Measurements from ENCODE around the gene CCDC186.

CCDC186 gene

GRCh38 chr10:114179148-114179547 is 5.1 kb upstream of the CCDC186 start, which contains the start of gene TDRD1:
Gene TDRD1, plus strand, starts transcription at chr10:114179353. Its CDS starts 8,479 bp downstream, at chr10:114187832.
- no peak for TF ChIP-seq CTCF (IDR thresholded peaks at IDR 0.05; ENCODE audit: control extremely low read depth, extremely low read depth, low read depth, missing control alignments)
- CTCF ChIA-PET: interaction anchor here (0.9 kb wide), 1 partner anchor 9 kb away, joined by 4 read pairs; no protein-coding TSS in a partner anchor
- POLR2A ChIA-PET: no interaction called here
- DNase-seq (ENCODE audit: extremely low spot score): no peak

GRCh38 chr10:114176511-114176910 is 2.5 kb upstream of the CCDC186 start:
- ChIA-PET POLR2A (no interaction called here), CTCF (interaction anchor here (1.4 kb wide), 1 partner anchor 12 kb away, joined by 4 read pairs; no protein-coding TSS in a partner anchor)
- DNase-seq (ENCODE audit: extremely low spot score): no peak
- TF ChIP-seq CTCF (IDR thresholded peaks at IDR 0.05; ENCODE audit: control extremely low read depth, extremely low read depth, low read depth, missing control alignments): no peak

GRCh38 chr10:114175667-114176066 is 1.7 kb upstream of the CCDC186 start:
- no peak for TF ChIP-seq CTCF (IDR thresholded peaks at IDR 0.05; ENCODE audit: control extremely low read depth, extremely low read depth, low read depth, missing control alignments)
- CTCF ChIA-PET: interaction anchor here (1.4 kb wide), 1 partner anchor 12 kb away, joined by 4 read pairs; no protein-coding TSS in a partner anchor
- POLR2A ChIA-PET: no interaction called here
- DNase-seq (ENCODE audit: extremely low spot score): no peak

- POLR2A ChIA-PET: no interaction called here
- no peak for TF ChIP-seq CTCF (IDR thresholded peaks at IDR 0.05; ENCODE audit: control extremely low read depth, extremely low read depth, low read depth, missing control alignments)
- DNase-seq (ENCODE audit: extremely low spot score): no peak
- CTCF ChIA-PET: interaction anchor here (1.1 to 1.2 kb wide), 4 partner anchors 14 to 30 kb away, joined by 3 to 4 read pairs (median 3); no protein-coding TSS in a partner anchor
These were observed 739 bp upstream of the CCDC186 start for GRCh38 chr10:114174695-114175188.

GRCh38 chr10:114173603-114173920 is 441 bp downstream of the CCDC186 start:
- ChIA-PET CTCF (interaction anchor here (0.8 to 1.2 kb wide), 6 partner anchors 15 to 374 kb away, joined by 3 to 4 read pairs (median 3); no protein-coding TSS in a partner anchor), POLR2A (interaction anchor here (0.6 kb wide), 1 partner anchor 637 kb away, joined by 3 read pairs; no protein-coding TSS in a partner anchor)
- no peak for TF ChIP-seq CTCF (IDR thresholded peaks at IDR 0.05; ENCODE audit: control extremely low read depth, extremely low read depth, low read depth, missing control alignments)

GRCh38 chr10:114172776-114173602 is 1.0 kb downstream of the CCDC186 start:
- no peak for DNase-seq (ENCODE audit: extremely low spot score)
- ChIA-PET CTCF (interaction anchor here (1.1 kb wide), 2 partner anchors 13 to 374 kb away, joined by 3 read pairs; no protein-coding TSS in a partner anchor), POLR2A (no interaction called here)

More at GRCh38 chr10:114173603-114173920, 441 bp downstream of the CCDC186 start:
- no peak for DNase-seq (ENCODE audit: extremely low spot score)

More at GRCh38 chr10:114172776-114173602, 1.0 kb downstream of the CCDC186 start:
- no peak for TF ChIP-seq CTCF (IDR thresholded peaks at IDR 0.05; ENCODE audit: control extremely low read depth, extremely low read depth, low read depth, missing control alignments)
